ENCODE results near the gene APRT.

Gene APRT

DNA sequence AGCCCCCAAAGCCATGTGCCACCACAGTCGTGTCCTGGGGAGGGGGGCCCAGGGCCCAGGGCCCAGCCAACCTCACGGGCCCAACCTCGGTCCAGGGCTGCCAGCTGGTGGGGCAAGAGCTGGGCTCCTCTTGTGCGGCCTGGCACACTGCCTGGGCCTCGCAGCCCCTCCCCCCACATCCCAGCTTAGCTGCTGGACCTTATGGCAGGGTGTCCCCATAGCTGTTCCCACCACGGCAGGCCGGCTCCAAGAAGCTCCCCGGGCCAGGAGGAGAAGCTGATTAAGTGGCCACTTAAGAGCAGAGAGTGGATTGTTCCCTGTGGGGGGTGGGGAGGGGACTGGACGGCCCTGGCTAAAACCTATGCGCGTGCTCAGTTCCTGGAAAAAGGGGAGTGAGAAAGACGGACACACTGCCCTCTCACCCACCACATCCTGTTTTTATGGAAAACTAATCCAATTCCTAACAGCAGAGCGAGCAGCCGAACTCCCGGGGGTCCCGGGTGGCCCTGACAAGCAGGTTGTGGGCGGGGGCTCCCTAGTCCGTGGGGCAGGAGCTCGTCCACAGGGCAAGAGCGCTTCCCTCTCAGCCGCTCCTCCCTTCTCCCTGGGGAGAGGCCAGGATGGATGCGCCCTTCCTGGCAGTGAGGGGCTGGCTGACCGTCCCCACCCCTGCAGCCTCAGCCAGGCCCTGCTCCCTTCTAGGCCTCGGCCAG is 43.5 kb downstream of the APRT start:
- Histone ChIP-seq H3K36me3 (ENCODE audit: insufficient read depth, low read length) (peaks cover 34% of the 10 kb centered on the region), H3K4me3 (ENCODE audit: low read depth in 1 of 2, low read length in 2 of 2) (no peak overlapping the region), H3K9me3 (ENCODE audit: insufficient read depth, low read length, severe bottlenecking) (no peaks in the 10 kb centered on the region), H3K4me2 (ENCODE audit: insufficient read depth, low read length) (no peak overlapping the region), H2AFZ (ENCODE audit: low read depth, low read length) (no peak overlapping the region), H3K27ac (ENCODE audit: low read length) (no peak overlapping the region), H3K9ac (ENCODE audit: low read depth, low read length) (no peak overlapping the region), H3K27me3 (ENCODE audit: insufficient read depth, low read length, poor library complexity) (no peaks in the 10 kb centered on the region), H4K20me1 (ENCODE audit: insufficient read depth, low read length) (peaks cover 89% of the 10 kb centered on the region), H3K79me2 (ENCODE audit: insufficient read depth, low read length) (peaks cover 93% of the 10 kb centered on the region), H3K4me1 (ENCODE audit: insufficient read depth, low read length) (no peaks in the 10 kb centered on the region)
- DNase-seq = no peak
- TF ChIP-seq EZH2 (IDR thresholded peaks at IDR 0.05; ENCODE audit: borderline replicate concordance, low read depth, low read length, severe bottlenecking) (no peak), CTCF (IDR thresholded peaks at IDR 0.05; ENCODE audit: borderline replicate concordance, extremely low read depth, low read length, poor library complexity, severe bottlenecking) (no peak)
- no peak for ATAC-seq (ENCODE audit: insufficient read depth, low read depth)

GRCh38 chr16:88767546-88768070 is 44.1 kb downstream of the APRT start:
- Histone ChIP-seq H3K36me3 (ENCODE audit: insufficient read depth, low read length) (peaks cover 39% of the 10 kb centered on the region), H2AFZ (ENCODE audit: low read depth, low read length) (no peak overlapping the region), H3K27ac (ENCODE audit: low read length) (no peak overlapping the region), H3K4me2 (ENCODE audit: insufficient read depth, low read length) (no peak overlapping the region), H3K79me2 (ENCODE audit: insufficient read depth, low read length) (peaks cover 93% of the 10 kb centered on the region), H4K20me1 (ENCODE audit: insufficient read depth, low read length) (peaks cover 89% of the 10 kb centered on the region), H3K27me3 (ENCODE audit: insufficient read depth, low read length, poor library complexity) (no peaks in the 10 kb centered on the region), H3K4me3 (ENCODE audit: low read depth in 1 of 2, low read length in 2 of 2) (no peak overlapping the region), H3K9ac (ENCODE audit: low read depth, low read length) (no peak overlapping the region), H3K4me1 (ENCODE audit: insufficient read depth, low read length) (no peaks in the 10 kb centered on the region), H3K9me3 (ENCODE audit: insufficient read depth, low read length, severe bottlenecking) (no peaks in the 10 kb centered on the region)
- no peak for ATAC-seq (ENCODE audit: insufficient read depth, low read depth)
- TF ChIP-seq CTCF (IDR thresholded peaks at IDR 0.05; ENCODE audit: borderline replicate concordance, extremely low read depth, low read length, poor library complexity, severe bottlenecking) (no peak), EZH2 (IDR thresholded peaks at IDR 0.05; ENCODE audit: borderline replicate concordance, low read depth, low read length, severe bottlenecking) (no peak)
- DNase-seq = no peak

- TF ChIP-seq CTCF (IDR thresholded peaks at IDR 0.05; ENCODE audit: borderline replicate concordance, extremely low read depth, low read length, poor library complexity, severe bottlenecking) (no peak), EZH2 (IDR thresholded peaks at IDR 0.05; ENCODE audit: borderline replicate concordance, low read depth, low read length, severe bottlenecking) (no peak)
- H3K27ac ChIP-seq (ENCODE audit: low read length) = no peak overlapping the region
- H4K20me1 ChIP-seq (ENCODE audit: insufficient read depth, low read length) = peaks cover 91% of the 10 kb centered on the region
- H3K9ac ChIP-seq (ENCODE audit: low read depth, low read length) = no peak overlapping the region
- H3K36me3 ChIP-seq (ENCODE audit: insufficient read depth, low read length) = peaks cover 42% of the 10 kb centered on the region
- no peaks in the 10 kb centered on the region for H3K27me3 ChIP-seq (ENCODE audit: insufficient read depth, low read length, poor library complexity)
- no peak overlapping the region for H2AFZ ChIP-seq (ENCODE audit: low read depth, low read length)
- no peaks in the 10 kb centered on the region for H3K4me1 ChIP-seq (ENCODE audit: insufficient read depth, low read length)
- H3K79me2 ChIP-seq (ENCODE audit: insufficient read depth, low read length) = peaks cover 93% of the 10 kb centered on the region
- DNase-seq (no peak), ATAC-seq (ENCODE audit: insufficient read depth, low read depth) (no peak)
- no peak overlapping the region for H3K4me3 ChIP-seq (ENCODE audit: low read depth in 1 of 2, low read length in 2 of 2)
- no peak overlapping the region for H3K4me2 ChIP-seq (ENCODE audit: insufficient read depth, low read length)
- no peaks in the 10 kb centered on the region for H3K9me3 ChIP-seq (ENCODE audit: insufficient read depth, low read length, severe bottlenecking)
These were observed 44.8 kb downstream of the APRT start for GRCh38 chr16:88766975-88767374.
